Common myeloid progenitor, CD34-positive (primary cell): Measurements from ENCODE around the gene PSENEN.
A peak's percentile ranks its signal among the peaks of the same experiment; 100 is the strongest.

Experiments
- CTCF ChIA-PET: fragments of 350-600 bp; sonication (Branson Sonifier 250); formaldehyde crosslinking; loops from one replicate; lab custom pipeline; 2021; ENCODE audit warnings: antibody characterized with exemption; lab: Charles Lee
- POLR2A ChIA-PET: fragments of 350-600 bp; sonication (Branson Sonifier 250); formaldehyde crosslinking; loops from one replicate; lab custom pipeline; 2021; ENCODE audit warnings: antibody characterized with exemption; lab: Charles Lee
- DNase-seq, 3 donors: peaks; one replicate each; pipeline versions ENCODE4 v3.0.0 to v3.0.0-alpha.2; 2013
- H3K27ac ChIP-seq, 2 experiments: 1 replicate in 1 of 2; 2 replicates in 1 of 2; pipeline ENCODE4 v1.7.0; 2013; ENCODE audit warnings: inconsistent platforms in 2 of 2, low read length in 2 of 2, mild to moderate bottlenecking in 2 of 2, low read depth in 1 of 2, moderate library complexity in 1 of 2; ENCODE audit not compliant: severe bottlenecking in 2 of 2, insufficient read depth in 1 of 2, poor library complexity in 1 of 2
- H3K27me3 ChIP-seq, 5 experiments: replicated peaks in 2 of 5; 1 replicate in 3 of 5; 2 replicates in 2 of 5; pipeline versions ENCODE4 v1.6.1 to v1.7.0; 2013; ENCODE audit warnings: low read length in 4 of 5, mild to moderate bottlenecking in 2 of 5, moderate library complexity in 2 of 5, inconsistent platforms in 1 of 5; ENCODE audit not compliant: insufficient read depth in 5 of 5, control insufficient read depth in 4 of 5
- H3K36me3 ChIP-seq, 4 experiments: 1 replicate in 2 of 4; 2 replicates in 2 of 4; pipeline versions ENCODE4 v1.6.1 to v1.7.0; 2013; ENCODE audit warnings: low read length in 3 of 4, control low read depth in 1 of 4, mild to moderate bottlenecking in 1 of 4; ENCODE audit not compliant: control insufficient read depth in 4 of 4, insufficient read depth in 4 of 4
- H3K4me1 ChIP-seq, 4 experiments: 1 replicate in 3 of 4; 2 replicates in 1 of 4; pipeline versions ENCODE4 v1.6.1 to v1.7.1; 2013; ENCODE audit warnings: low read length in 3 of 4, mild to moderate bottlenecking in 3 of 4, control low read depth in 1 of 4, inconsistent platforms in 1 of 4, moderate library complexity in 1 of 4; ENCODE audit not compliant: control insufficient read depth in 4 of 4, insufficient read depth in 4 of 4; ENCODE audit errors: control extremely low read depth in 1 of 4
- H3K4me3 ChIP-seq, 7 experiments: 1 replicate in 4 of 7; 2 replicates in 3 of 7; pipeline versions ENCODE4 v1.5.1 to v1.7.0; 2013; ENCODE audit warnings: mild to moderate bottlenecking in 7 of 7, low read length in 6 of 7, moderate library complexity in 6 of 7, inconsistent platforms in 2 of 7, low read depth in 2 of 7, control low read depth in 1 of 7; ENCODE audit not compliant: insufficient read depth in 4 of 7, control insufficient read depth in 1 of 7; ENCODE audit errors: extremely low read depth in 1 of 7
- H3K9me3 ChIP-seq, 5 experiments: 1 replicate in 4 of 5; 2 replicates in 1 of 5; pipeline versions ENCODE4 v1.6.1 to v1.7.1; 2013; ENCODE audit warnings: low read length in 4 of 5, mild to moderate bottlenecking in 2 of 5, inconsistent platforms in 1 of 5, low read depth in 1 of 5, moderate library complexity in 1 of 5; ENCODE audit not compliant: control insufficient read depth in 4 of 5, insufficient read depth in 2 of 5; ENCODE audit errors: control extremely low read depth in 1 of 5
- WGBS: methylation state at CpG from one replicate; pipeline ENCODE4 v1.1.5; 2013; ENCODE audit not compliant: insufficient coverage; 5-methylcytosine and 5-hydroxymethylcytosine counted together

The PSENEN gene

GRCh38 chr19:35739275-35740107, 6.0 kb upstream of the PSENEN start:
- ChIA-PET POLR2A (interaction anchor here (0.6 kb wide), 1 partner anchor 8 kb away, joined by 3 read pairs; no protein-coding TSS in a partner anchor), CTCF (interaction anchor here (1.0 to 1.3 kb wide), 3 partner anchors 16 to 36 kb away, joined by 3 read pairs; no protein-coding TSS in a partner anchor)
- Histone ChIP-seq H3K4me1 (peaks cover 6 to 46% (median 42%) of the 10 kb centered on the region in 4 experiments), H3K27ac (peak overlapping the region in 1 of 2 experiments; percentile 54), H3K27me3 (no peaks in the 10 kb centered on the region), H3K9me3 (no peaks in the 10 kb centered on the region), H3K4me3 (peak overlapping the region in 6 of 7 experiments; percentile 55 to 90 (median 76)), H3K36me3 (peaks cover 4 to 47% (median 33%) of the 10 kb centered on the region in 4 experiments)
- no peak for DNase-seq
- WGBS, result 94% methylated on average over 23 of the region's 29 CpGs

- Histone ChIP-seq H3K4me3 (peak overlapping the region; percentile 55 to 90 (median 73)), H3K27ac (peak overlapping the region in 1 of 2 experiments; percentile 54), H3K27me3 (no peaks in the 10 kb centered on the region), H3K9me3 (no peaks in the 10 kb centered on the region), H3K4me1 (peaks cover 6 to 49% (median 45%) of the 10 kb centered on the region in 4 experiments), H3K36me3 (peaks cover 4 to 41% (median 28%) of the 10 kb centered on the region in 4 experiments)
- no peak for DNase-seq
- ChIA-PET POLR2A (no interaction called here), CTCF (interaction anchor here (0.9 to 1.3 kb wide), 4 partner anchors 16 to 48 kb away, joined by 3 read pairs; no protein-coding TSS in a partner anchor)
- 10% methylated on average over 8 of the region's 16 CpGs for WGBS
Observed at GRCh38 chr19:35740108-35740422, 5.4 kb upstream of the PSENEN start.

GRCh38 chr19:35740423-35741202, 4.8 kb upstream of the PSENEN start:
- DNase-seq, result peak; percentile 93 to 96 (median 95)
- Histone ChIP-seq H3K27me3 (no peaks in the 10 kb centered on the region), H3K36me3 (peaks cover 2 to 36% (median 22%) of the 10 kb centered on the region in 4 experiments), H3K4me1 (peaks cover 6 to 50% (median 45%) of the 10 kb centered on the region in 4 experiments), H3K9me3 (no peaks in the 10 kb centered on the region), H3K27ac (peak overlapping the region in 1 of 2 experiments; percentile 57), H3K4me3 (peak overlapping the region; percentile 55 to 90 (median 73))
- ChIA-PET POLR2A (no interaction called here), CTCF (interaction anchor here (0.9 to 1.3 kb wide), 4 partner anchors 17 to 49 kb away, joined by 3 read pairs; no protein-coding TSS in a partner anchor)
- under 1% methylated on average over 61 of the region's 63 CpGs for WGBS

GRCh38 chr19:35741203-35741515, 4.3 kb upstream of the PSENEN start:
- 0% methylated on average over 7 of the region's 12 CpGs for WGBS
- Histone ChIP-seq H3K36me3 (peaks cover 2 to 34% (median 22%) of the 10 kb centered on the region in 4 experiments), H3K4me3 (peak overlapping the region; percentile 55 to 90 (median 73)), H3K4me1 (peaks cover 8 to 55% (median 51%) of the 10 kb centered on the region in 4 experiments), H3K27me3 (no peaks in the 10 kb centered on the region), H3K9me3 (no peaks in the 10 kb centered on the region), H3K27ac (peak overlapping the region in 1 of 2 experiments; percentile 57)
- peak in 2 of 3 donors; percentile 66 to 78 for DNase-seq
- ChIA-PET POLR2A (no interaction called here), CTCF (interaction anchor here (1.2 to 1.3 kb wide), 2 partner anchors 18 to 38 kb away, joined by 3 read pairs; no protein-coding TSS in a partner anchor)

GRCh38 chr19:35742121-35742724, 3.2 kb upstream of the PSENEN start, which contains the start of gene IGFLR1:
Gene IGFLR1, minus strand, starts transcription at chr19:35742452. Its CDS starts 1,272 bp downstream, at chr19:35741180.
- CTCF ChIA-PET, result interaction anchor here (2.6 kb wide), 1 partner anchor 21 kb away, joined by 6 read pairs; no protein-coding TSS in a partner anchor

GRCh38 chr19:35743640-35744429, 1.6 kb upstream of the PSENEN start:
- ChIA-PET CTCF (interaction anchor here (0.8 to 2.6 kb wide), 3 partner anchors 12 to 76 kb away, joined by 3 to 6 read pairs (median 4); partner anchors contain the start of gene HSPB6), POLR2A (no interaction called here)
- no peak for DNase-seq
- peaks cover 0 to 9% (median under 1%) of the 10 kb centered on the region in 4 experiments for H3K36me3 ChIP-seq
- H3K27me3 ChIP-seq, result no peaks in the 10 kb centered on the region
- H3K4me3 ChIP-seq, result peak overlapping the region in 4 of 7 experiments; percentile 83 to 96 (median 91)
- H3K4me1 ChIP-seq, result peaks cover 12 to 72% (median 63%) of the 10 kb centered on the region in 4 experiments
- no peak overlapping the region for H3K27ac ChIP-seq
- no peaks in the 10 kb centered on the region for H3K9me3 ChIP-seq
- WGBS, result 93% methylated on average over 15 of the region's 19 CpGs

More at GRCh38 chr19:35742121-35742724, 3.2 kb upstream of the PSENEN start, which contains the start of gene IGFLR1:
- WGBS, result 5% methylated on average over 7 of the region's 9 CpGs
- peaks cover 0 to 24% (median 12%) of the 10 kb centered on the region in 4 experiments for H3K36me3 ChIP-seq
- peak within 1 kb of the TSS; percentile 50 to 72 for H3K27ac ChIP-seq
- peak; percentile 82 to 94 (median 93) for DNase-seq
- peak within 1 kb of the TSS; percentile 17 to 90 (median 66) for H3K4me3 ChIP-seq
- H3K9me3 ChIP-seq, result no peaks in the 10 kb centered on the region
- H3K27me3 ChIP-seq, result no peaks in the 10 kb centered on the region
- POLR2A ChIA-PET, result interaction anchor here (0.6 kb wide), 1 partner anchor 207 kb away, joined by 5 read pairs; no protein-coding TSS in a partner anchor
- peaks cover 8 to 63% (median 55%) of the 10 kb centered on the region in 4 experiments for H3K4me1 ChIP-seq
